Measurements from ENCODE around the gene PRPSAP1.

Gene PRPSAP1

GRCh38 chr17:76274112-76274956, 79.4 kb downstream of the PRPSAP1 start:
- H3K9me3 ChIP-seq (ENCODE audit: control insufficient read depth, insufficient read depth, low read depth, low read length): no peaks in the 10 kb centered on the region
- no peak overlapping the region for H3K27ac ChIP-seq (ENCODE audit: extremely low read depth, low read depth, low read length)
- peaks cover 0 to 21% of the 10 kb centered on the region in 2 experiments; a peak in 1 of 3 replicates for H3K36me3 ChIP-seq (ENCODE audit: control insufficient read depth in 2 of 2, insufficient read depth in 1 of 2, low read length in 2 of 2)
- ChIA-PET CTCF (interaction anchor here (0.7 to 2.0 kb wide), 13 partner anchors 9 to 1045 kb away, joined by 3 to 10 read pairs (median 4); partner anchors contain the start of gene UBALD2), POLR2A (interaction anchor here (0.6 to 1.6 kb wide), 6 partner anchors 10 to 133 kb away, joined by 3 to 8 read pairs (median 3); partner anchors contain the start of genes FOXJ1, PRPSAP1 and UBALD2)
- H3K4me3 ChIP-seq (ENCODE audit: low read depth, low read length): no peak overlapping the region
- TF ChIP-seq ZBTB44 (tag by site-specific recombination; IDR thresholded peaks at IDR 0.05): no peak
- peak; percentile 96; the same call in 1 of the 2 replicates for TF ChIP-seq ZNF768 (tag by site-specific recombination; IDR thresholded peaks at IDR 0.05)
- TF ChIP-seq ZNF239 (tag by site-specific recombination; IDR thresholded peaks at IDR 0.05): peak; percentile 72; the same call in 1 of the 2 replicates
- TF ChIP-seq IKZF3 (tag by site-specific recombination; IDR thresholded peaks at IDR 0.05): 0 out of 2 replicates have a peak, but pooled peaks have one; percentile 23
- no peaks in the 10 kb centered on the region for H3K4me1 ChIP-seq (ENCODE audit: control insufficient read depth, insufficient read depth, low read length)

GRCh38 chr17:76273445-76274111, 80.1 kb downstream of the PRPSAP1 start:
- Histone ChIP-seq H3K4me1 (ENCODE audit: control insufficient read depth, insufficient read depth, low read length) (no peaks in the 10 kb centered on the region), H3K27ac (ENCODE audit: extremely low read depth, low read depth, low read length) (no peak overlapping the region), H3K4me3 (ENCODE audit: low read depth, low read length) (no peak overlapping the region), H3K36me3 (ENCODE audit: control insufficient read depth in 2 of 2, insufficient read depth in 1 of 2, low read length in 2 of 2) (peaks cover 0 to 26% of the 10 kb centered on the region in 2 experiments; a peak in 2 of 3 replicates), H3K9me3 (ENCODE audit: control insufficient read depth, insufficient read depth, low read depth, low read length) (no peaks in the 10 kb centered on the region)
- ChIA-PET CTCF (interaction anchor here (0.6 to 2.0 kb wide), 9 partner anchors 8 to 1044 kb away, joined by 3 to 10 read pairs (median 4); partner anchors contain the start of gene UBALD2), POLR2A (interaction anchor here (0.9 to 1.6 kb wide), 3 partner anchors 9 to 201 kb away, joined by 3 to 8 read pairs (median 4); partner anchors contain the start of genes SRP68 and UBALD2)
- TF ChIP-seq GLIS2 (tag by site-specific recombination; IDR thresholded peaks at IDR 0.05): peak; percentile 70
- peak; percentile 15; the same call in 1 of the 2 replicates for TF ChIP-seq ZIC2 (tag by site-specific recombination; IDR thresholded peaks at IDR 0.05)
- 0 out of 2 replicates have a peak, but pooled peaks have one; percentile 36 for TF ChIP-seq ZFHX2 (tag by site-specific recombination; conservative IDR thresholded peaks at IDR 0.05)
- TF ChIP-seq ZNF302 (tag by site-specific recombination; IDR thresholded peaks at IDR 0.05; ENCODE audit: low read depth): no peak
- no peak for TF ChIP-seq SCRT2 (tag by site-specific recombination; IDR thresholded peaks at IDR 0.05)
- no peak for TF ChIP-seq ZNF544 (tag by site-specific recombination; IDR thresholded peaks at IDR 0.05)
- TF ChIP-seq ZNF626 (tag by site-specific recombination; IDR thresholded peaks at IDR 0.05): no peak
- no peak for TF ChIP-seq RBAK (tag by site-specific recombination; IDR thresholded peaks at IDR 0.05)
- TF ChIP-seq ZNF114 (tag by site-specific recombination; IDR thresholded peaks at IDR 0.05): no peak

GRCh38 chr17:76272541-76273444, 80.9 kb downstream of the PRPSAP1 start:
- POLR2A ChIA-PET: interaction anchor here (0.5 to 1.5 kb wide), 5 partner anchors 27 to 217 kb away, joined by 3 to 5 read pairs (median 4); partner anchors contain the start of gene SRP68
- CTCF ChIA-PET: interaction anchor here (0.6 to 2.0 kb wide), 8 partner anchors 26 to 523 kb away, joined by 3 to 10 read pairs (median 4); no protein-coding TSS in a partner anchor
- H3K4me1 ChIP-seq (ENCODE audit: control insufficient read depth, insufficient read depth, low read length): no peaks in the 10 kb centered on the region
- H3K4me3 ChIP-seq (ENCODE audit: low read depth, low read length): no peak overlapping the region
- H3K9me3 ChIP-seq (ENCODE audit: control insufficient read depth, insufficient read depth, low read depth, low read length): no peaks in the 10 kb centered on the region
- H3K27ac ChIP-seq (ENCODE audit: extremely low read depth, low read depth, low read length): no peak overlapping the region
- peaks cover under 1 to 26% of the 10 kb centered on the region in 2 experiments; a peak in 2 of 3 replicates for H3K36me3 ChIP-seq (ENCODE audit: control insufficient read depth in 2 of 2, insufficient read depth in 1 of 2, low read length in 2 of 2)
- no peak for TF ChIP-seq ZNF549 (tag by site-specific recombination; IDR thresholded peaks at IDR 0.05)
- TF ChIP-seq ZNF274 (IDR thresholded peaks at IDR 0.05; ENCODE audit: low read length): no peak
- no peak for TF ChIP-seq ZNF274 (tag by site-specific recombination; IDR thresholded peaks at IDR 0.05; ENCODE audit: borderline replicate concordance)
- no peak for TF ChIP-seq ZNF148 (tag by site-specific recombination; IDR thresholded peaks at IDR 0.05; ENCODE audit: borderline replicate concordance)
- no peak for TF ChIP-seq SALL2 (tag by site-specific recombination; IDR thresholded peaks at IDR 0.05; ENCODE audit: borderline replicate concordance)
- no peak for TF ChIP-seq ZNF791 (tag by site-specific recombination; IDR thresholded peaks at IDR 0.05)
- TF ChIP-seq EGR2 (tag by site-specific recombination; IDR thresholded peaks at IDR 0.05; ENCODE audit: low read depth): no peak
- TF ChIP-seq FEZF1 (tag by site-specific recombination; IDR thresholded peaks at IDR 0.05): no peak
- TF ChIP-seq ZNF660 (tag by site-specific recombination; IDR thresholded peaks at IDR 0.05): no peak
- TF ChIP-seq ZNF350 (tag by site-specific recombination; IDR thresholded peaks at IDR 0.05): no peak
- no peak for TF ChIP-seq ZNF433 (tag by site-specific recombination; IDR thresholded peaks at IDR 0.05; ENCODE audit: low read depth)

Data from HEK293 (cell line).